Stimulated activated CD4-positive, alpha-beta T cell treated with anti-CD3 and anti-CD28 coated beads, Interleukin-1b, Interleukin-23, amount 100 ng/mL, for 4 hours (primary cell): ENCODE data around the gene UNC5A.

Experiments used
- DNase-seq, 2 donors: peaks; one replicate each; pipeline ENCODE4 v3.0.0-alpha.2; 2020; ENCODE audit warnings: low read depth in 2 of 2

Gene UNC5A

GRCh38 chr5:176810081-176810597, at the start of gene UNC5A:
TSS of gene UNC5A (plus strand) at chr5:176810559. CDS start at chr5:176810751, 192 bp downstream.
- peak; percentile 27 to 61 for DNase-seq

DNA sequence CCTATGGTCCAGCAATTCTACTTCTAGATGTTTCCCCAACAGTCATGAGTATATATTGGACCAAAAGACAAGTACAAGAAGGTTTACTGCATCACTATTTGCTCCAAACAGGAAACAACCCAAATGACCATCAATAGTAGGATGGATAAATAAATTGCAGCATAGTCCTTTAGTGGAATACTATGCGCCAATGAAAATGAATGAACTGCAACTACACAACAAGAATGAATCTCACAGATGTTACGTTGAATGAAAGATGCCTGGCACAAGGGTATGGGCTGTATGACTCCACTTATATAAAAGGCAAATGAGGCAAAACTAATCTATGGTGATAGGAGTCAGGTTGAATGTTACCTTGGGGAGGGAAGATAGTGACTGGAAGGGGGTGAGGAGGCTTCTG, 48.6 kb upstream of the UNC5A start:
- DNase-seq = no peak

GRCh38 chr5:176762489-176762888, 47.9 kb upstream of the UNC5A start:
- no peak for DNase-seq

- no peak for DNase-seq
Measured at GRCh38 chr5:176765687-176766086, 44.7 kb upstream of the UNC5A start.

DNA sequence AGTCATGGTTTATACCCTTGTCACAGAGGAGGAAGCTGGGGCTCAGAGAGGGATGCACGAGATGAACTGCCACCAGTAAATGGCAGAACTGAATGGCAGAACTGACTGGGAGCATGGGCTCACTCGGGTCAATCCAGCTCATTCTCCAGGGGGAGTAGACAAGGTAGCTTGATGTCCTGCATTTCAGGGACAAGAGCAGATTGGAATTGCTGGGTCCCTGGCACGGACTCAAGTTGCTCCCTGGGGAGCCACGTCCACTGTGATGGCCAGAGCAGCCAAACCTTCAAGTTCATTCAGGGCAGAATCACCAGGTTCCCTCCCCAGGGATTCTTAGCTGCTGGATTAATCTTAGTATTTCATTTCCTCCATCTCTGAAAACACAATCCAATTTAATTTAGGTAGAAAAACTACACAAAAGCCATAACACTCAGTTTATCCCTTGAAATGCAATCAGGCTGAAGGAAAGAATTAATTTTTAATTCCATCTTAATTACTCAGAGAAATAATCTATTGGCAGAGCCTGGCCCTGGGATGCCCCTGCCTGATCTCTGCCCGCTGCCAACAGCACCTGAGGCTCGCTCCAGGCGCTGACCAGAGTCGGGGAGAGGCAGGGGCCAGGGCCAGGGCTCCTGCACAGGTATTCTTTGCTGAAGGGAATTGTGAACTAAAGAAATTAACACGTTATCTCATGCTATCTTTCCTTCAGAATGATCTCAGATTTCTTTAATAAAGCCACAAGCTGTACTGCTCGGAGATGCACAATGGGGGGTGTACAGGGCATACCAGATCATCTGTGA, 42.0 kb upstream of the UNC5A start:
- DNase-seq = no peak

DNA sequence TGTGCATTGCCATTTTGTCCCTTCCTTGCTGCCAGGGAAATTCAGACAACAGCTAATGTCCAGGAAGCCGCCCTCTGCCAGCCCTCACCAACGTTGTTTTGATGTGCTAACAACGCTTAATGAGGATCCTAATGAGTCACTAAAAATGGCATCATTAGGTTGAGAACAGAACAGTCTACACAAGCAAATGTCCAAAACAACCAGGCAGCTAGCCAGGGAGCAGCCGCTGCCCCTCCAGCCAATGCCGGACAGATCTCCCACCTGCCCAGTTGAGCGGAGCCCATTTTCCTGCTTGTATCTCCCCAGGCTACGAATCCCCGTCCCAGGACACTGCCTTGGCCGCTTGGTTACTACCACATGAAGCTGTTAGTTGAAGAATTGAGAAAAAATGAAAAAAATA, 40.4 kb upstream of the UNC5A start:
- DNase-seq = no peak

DNA sequence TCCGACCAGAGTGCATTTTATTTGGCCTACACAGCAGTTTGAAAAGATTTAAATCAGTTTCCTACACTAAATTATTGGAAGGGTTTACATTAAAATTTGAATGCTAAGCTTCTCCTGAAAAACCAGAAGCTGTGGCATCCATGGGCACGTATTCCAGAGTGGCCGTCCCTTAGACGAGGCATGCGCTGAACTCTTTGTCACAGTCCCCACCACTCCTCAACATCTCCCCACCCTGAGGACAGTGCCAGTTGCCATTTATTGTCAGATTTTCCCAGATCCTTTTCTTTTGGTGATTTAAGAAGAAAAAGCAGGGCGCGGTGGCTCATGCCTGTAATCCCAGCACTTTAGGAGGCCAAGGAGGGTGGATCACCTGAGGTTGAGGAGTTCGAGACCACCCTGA, 39.9 kb upstream of the UNC5A start:
- no peak for DNase-seq

DNA sequence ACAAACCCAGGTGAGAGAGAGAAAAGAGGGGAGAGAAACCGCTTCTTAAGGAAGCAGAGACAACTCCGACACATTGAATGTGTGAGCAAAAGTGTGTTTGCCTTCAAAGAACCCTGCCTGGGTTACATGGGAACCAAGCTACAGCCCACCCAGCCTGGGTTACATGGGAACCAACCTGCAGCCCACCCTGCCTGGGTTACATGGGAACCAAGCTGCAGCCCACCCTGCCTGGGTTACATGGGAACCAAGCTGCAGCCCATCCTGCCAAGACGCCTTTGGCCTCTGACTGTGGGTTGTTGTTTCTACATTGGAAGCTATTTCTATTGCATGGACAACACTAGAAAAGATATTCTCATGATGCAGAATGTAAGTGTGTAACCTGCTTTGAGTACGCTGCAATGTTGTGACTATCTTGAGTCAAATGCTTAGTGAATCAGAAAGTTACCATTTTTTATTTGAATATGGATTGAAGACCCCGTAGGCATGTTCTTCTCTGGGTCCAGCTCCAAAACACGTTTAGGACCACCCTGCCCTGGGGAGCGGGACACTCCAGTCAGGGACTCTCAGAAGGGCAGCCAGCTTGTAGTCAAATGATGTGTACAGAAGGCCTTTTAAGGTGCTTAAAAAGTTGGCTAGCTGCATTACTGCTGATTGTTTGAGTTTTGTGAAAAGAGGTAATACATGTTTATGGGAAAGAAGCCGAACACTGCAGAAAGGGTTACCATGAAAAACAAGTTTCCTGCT, 39.1 kb upstream of the UNC5A start:
- DNase-seq = no peak

DNA sequence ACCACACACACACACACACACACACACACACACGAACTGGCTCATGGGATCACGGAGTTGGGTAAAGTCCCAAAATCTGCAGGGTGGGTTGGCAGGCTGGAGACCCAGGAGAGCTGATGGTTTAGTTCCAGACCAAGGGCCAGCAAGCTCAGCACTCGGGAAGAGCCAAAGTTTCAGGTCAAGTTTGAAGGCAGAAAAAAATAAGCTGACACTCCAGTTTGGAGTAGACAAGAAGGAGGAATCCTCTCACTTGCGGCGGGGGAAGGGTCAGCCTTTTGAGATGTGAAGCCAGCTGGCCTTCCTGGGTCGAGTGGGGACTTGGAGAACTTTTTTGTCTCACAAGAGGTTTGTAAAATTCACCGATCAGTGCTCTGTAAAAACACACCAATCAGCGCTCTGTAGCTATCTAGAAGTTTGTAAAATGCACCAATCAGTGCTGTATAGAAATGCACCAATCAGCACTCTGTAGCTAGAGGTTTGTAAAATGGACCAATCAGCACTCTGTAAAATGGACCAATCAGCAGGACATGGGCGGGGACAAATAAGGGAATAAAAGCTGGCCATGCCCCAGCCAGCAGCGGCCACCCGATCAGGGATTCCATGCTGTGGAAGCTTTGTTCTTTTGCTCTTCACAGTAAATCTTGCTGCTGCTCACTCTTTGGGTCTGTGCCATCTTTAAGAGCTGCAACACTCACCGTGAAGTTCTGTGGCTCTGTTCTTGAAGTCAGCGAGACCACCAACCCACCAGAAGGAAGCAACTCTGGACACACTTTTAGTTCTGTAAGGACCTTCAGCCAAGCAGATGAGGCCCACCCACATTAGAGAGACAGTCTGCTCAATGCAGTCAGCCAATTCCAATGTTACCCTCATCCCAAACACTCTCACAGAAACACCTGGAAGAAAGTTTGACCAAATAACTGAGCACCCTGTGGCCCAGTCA, 37.8 kb upstream of the UNC5A start:
- no peak for DNase-seq

DNA sequence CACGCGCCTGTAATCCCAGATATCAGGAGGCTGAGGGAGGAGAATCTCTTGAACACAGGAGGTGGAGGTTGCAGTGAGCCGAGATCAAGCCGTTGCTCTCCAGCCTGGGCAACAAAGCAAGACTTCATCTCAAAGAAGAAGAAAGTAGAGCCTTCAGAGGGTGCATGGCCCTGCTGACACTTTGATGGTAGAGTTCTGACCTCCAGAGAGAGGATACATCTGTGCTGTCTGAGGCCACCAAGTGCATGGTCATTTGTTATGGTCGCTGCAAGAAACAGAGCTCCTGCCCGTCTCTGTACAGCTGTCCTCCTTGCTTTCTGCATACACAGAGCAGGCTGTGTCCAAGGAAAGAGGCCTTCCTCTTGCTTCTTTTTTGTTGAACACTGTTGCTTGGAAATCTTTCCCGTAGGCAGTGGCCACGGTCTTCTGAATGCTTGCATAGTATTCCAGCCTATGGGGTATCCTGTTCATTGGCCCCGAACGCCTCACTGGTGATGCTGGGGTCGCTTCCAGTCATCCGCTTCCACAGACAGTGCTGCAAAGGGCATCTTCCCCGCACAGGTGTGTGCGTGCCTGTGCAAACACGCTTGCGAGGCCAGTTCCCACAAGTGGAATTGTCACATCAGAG, 36.8 kb upstream of the UNC5A start:
- DNase-seq = no peak

GRCh38 chr5:176774216-176775171, 35.9 kb upstream of the UNC5A start:
- no peak for DNase-seq

DNA sequence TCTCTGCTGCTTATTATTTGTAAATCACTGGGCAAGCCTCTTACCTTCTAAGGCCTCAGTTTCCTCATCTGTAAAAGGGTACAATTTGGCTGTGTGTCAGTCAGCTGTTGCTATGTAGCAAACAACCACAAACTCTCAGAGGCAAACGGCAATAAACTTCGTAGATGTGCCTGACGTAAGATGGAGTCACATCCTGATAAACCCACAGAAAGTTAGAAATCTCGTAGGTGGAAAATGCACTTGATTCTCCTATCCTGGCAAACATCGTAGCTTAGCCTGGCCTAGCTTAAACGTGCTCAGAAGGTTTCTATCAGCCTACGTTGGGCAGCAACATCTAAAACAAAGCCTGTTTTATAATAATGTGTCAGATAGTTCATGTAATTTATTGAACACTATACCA, 35.0 kb upstream of the UNC5A start:
- no peak for DNase-seq

DNA sequence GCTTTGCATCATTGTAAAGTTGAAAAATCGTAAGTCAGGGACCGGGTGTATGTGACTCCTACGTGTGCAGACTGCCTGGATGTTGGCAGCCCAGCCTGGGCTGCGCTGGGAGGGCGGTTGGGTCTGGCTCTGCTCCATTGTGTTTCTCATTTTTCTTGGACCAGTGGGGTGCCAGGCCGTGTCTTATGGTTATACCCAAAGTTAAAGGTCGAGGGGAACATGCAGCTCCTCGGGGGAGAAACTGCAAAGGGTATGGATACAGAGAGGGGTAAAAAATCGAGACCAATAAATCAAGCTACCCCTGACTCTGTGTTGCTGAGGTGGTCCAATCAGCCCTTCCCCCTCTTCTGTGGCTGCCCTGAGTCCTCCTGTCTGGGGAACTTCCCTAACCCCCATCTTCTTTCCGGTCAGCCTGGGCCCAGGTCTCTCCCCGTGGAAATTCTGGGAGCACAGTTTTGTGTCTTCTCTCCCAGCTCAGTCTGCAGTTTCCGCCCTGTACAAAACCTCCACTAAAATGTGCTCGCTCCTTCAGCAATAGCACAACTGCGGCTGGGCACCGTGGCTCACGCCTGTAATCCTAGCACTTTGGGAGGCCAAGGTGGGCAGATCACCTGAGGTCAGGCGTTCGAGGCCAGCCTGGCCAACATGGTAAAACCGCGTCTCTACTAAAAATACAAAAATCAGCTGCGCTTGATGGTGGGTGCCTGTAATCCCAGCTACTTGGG, 34.1 kb upstream of the UNC5A start:
- no peak for DNase-seq

DNA sequence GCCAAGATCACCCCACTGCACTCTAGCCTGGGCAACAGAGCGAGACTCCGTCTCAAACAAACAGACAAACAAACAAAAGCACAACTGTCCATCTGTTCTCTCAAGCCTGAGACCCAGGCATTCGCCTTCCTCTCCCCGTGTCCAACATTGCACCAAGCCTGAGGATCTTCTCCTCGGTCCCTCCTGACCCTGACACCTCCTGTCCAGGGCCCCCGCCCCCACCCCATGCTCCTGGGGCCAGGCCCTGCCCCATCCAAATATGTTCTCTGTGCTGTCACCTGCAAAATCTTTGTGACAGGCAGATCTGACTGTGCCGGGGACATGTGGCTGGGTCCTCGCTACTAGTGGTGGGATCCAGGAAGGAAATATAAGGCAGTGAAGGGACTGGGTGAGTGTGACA, 33.4 kb upstream of the UNC5A start:
- no peak for DNase-seq

DNA sequence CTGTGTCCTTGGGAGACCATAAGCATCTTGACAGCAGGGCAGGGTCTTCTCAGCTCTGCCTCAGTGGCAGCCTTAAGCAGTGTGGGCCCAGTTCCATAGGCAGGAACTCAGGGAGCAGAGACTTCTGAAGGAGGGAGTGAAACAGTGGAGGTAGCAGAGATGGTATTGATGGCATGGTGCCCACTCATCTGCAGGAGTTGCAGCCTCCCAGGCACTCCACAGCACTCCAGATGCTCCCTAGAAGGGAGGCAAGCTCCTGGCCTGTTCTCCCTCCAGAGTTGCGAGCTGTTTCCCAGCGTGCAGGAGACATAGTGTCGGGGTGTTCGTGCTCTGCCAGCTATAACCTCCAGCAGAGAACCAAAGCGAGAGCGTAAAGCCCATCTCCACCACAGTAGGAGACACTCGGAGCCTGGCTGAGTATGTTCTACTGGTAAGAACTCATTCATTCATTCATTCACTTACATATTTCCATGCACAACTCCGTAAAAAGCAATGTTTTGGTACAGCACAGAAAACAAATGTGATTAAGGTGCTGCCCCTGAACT, 31.4 kb upstream of the UNC5A start:
- DNase-seq = no peak

DNA sequence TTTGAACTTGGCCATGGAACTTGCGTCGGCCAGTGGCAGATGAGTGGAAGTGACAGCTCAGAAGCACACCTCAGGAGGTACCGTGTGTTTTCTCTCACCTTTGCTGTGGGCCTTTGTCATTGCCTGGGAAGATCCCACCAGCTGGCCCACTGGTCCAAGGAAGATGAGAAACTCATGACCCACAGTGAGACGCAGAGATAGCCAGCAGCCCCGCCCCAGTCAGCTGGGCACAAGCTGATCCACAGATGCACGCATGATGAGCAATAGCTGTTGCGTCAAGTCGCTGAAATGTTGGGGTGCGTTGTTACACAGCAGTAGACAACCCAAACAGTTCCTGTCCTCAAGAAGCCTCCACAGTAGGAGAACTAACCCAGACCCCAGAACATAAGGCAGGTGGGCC, 30.8 kb upstream of the UNC5A start:
- no peak for DNase-seq

- no peak for DNase-seq
Measured at GRCh38 chr5:176780176-176781053, 29.9 kb upstream of the UNC5A start.

- no peak for DNase-seq
Measured at GRCh38 chr5:176781054-176781375, 29.3 kb upstream of the UNC5A start.
